NT2/D1 (cell line): Measurements from ENCODE around the gene PLCH2.

ENCODE experiments used
- SUZ12 ChIP-seq: IDR thresholded peaks from 2 replicates; pipeline ENCODE4 v1.6.1; 2011; ENCODE audit not compliant: insufficient read length, insufficient read depth; ENCODE audit errors: extremely low read depth
- ZNF274 ChIP-seq: IDR thresholded peaks from 2 replicates; pipeline ENCODE4 v1.6.1; 2011; ENCODE audit warnings: mild to moderate bottlenecking, low read depth, low read length

DNA sequence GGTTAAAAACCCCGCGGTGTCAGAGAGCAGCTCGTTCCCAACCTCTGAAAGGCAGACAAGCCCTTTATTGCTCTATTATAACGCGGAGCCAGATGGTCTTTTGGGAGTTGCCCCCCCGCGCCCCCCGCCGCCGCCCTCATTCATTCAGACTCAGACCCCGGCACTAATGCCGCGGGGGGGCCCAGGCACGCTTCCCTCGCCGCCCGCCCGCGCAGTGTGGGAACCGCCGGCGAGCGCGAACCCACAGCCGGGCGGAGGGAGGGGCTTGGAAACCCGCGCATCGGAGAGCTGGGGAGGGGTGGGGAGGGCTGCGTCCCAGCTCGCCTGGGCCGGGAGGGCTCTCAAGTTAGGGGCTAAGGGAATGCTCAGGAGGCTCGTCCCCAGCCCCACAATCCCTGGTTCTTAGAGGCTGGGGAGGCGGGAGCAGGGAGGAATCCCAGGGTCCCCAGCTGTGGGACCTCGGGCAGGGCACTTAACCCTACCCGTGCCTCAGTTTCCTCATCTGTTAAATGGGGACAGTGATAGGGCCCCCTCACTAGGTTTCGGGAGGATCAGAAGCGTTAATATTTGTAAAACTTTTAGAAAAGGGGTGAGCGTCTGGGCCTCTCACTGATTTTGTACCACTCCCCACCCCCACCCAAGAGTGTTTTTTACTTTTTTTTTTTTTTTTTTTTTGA lies 64.9 kb downstream of the PLCH2 start:
- no peak for TF ChIP-seq ZNF274
- TF ChIP-seq SUZ12 = no peak
